VCaP (cell line): ENCODE data around the gene TTLL11.

Experiments used
- H3K27ac ChIP-seq: fragments of 450-650 bp; 2 replicates; pipeline ENCODE4 v1.5.1; 2017
- TF ChIP-seq, protein P1 (sequence below): fragments of 450-650 bp; conservative IDR thresholded peaks from 2 replicates; pipeline ENCODE4 v1.5.1; 2017; ENCODE audit warnings: mild to moderate bottlenecking, moderate library complexity

TTLL11 gene

DNA sequence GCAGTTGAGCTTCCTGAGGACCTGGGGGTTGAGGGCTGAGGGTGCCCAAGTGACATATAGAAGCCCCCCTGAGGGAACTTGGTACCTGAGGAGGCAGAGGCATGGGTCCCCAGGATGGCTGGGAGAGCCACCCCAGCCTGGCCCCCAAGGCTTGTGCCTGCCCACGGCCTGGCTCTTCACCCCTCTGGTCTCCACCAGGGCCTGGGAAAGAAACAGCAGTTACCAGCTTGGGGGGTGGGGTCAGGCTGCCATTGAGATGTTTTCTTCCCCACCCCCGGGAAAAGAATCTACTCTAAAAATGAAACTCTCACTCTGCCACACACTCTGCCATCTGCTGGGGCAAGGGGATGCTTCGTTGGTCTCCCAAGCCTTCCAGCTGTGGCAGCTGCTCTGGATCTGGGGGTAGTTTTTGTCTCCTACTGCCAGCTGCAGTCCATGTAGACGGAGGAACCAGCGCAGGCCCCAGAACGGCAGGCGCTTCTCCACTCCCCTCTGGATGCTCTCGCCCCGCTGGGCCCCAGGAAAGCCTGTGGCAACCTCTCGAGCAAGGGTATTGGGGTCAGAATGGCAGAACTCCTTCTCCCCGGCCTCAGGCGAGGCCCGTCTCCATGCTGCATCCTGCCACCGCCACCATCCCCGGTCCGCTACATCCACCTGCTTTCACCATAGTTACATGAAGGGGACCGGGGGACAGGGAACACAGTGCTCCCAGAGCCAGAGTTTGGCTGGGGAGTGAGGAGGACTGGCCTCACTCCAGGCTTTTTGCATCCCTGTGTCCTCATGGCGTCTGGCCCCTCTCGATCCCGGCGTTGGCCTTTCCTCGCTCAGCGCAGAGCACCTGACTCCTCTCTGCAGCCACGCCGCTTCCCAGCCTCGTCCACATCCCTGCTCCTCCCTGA, 318.1 kb downstream of the TTLL11 start:
- TF ChIP-seq, protein P1, sequence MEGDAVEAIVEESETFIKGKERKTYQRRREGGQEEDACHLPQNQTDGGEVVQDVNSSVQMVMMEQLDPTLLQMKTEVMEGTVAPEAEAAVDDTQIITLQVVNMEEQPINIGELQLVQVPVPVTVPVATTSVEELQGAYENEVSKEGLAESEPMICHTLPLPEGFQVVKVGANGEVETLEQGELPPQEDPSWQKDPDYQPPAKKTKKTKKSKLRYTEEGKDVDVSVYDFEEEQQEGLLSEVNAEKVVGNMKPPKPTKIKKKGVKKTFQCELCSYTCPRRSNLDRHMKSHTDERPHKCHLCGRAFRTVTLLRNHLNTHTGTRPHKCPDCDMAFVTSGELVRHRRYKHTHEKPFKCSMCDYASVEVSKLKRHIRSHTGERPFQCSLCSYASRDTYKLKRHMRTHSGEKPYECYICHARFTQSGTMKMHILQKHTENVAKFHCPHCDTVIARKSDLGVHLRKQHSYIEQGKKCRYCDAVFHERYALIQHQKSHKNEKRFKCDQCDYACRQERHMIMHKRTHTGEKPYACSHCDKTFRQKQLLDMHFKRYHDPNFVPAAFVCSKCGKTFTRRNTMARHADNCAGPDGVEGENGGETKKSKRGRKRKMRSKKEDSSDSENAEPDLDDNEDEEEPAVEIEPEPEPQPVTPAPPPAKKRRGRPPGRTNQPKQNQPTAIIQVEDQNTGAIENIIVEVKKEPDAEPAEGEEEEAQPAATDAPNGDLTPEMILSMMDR: no peak
- no peak overlapping the region for H3K27ac ChIP-seq

DNA sequence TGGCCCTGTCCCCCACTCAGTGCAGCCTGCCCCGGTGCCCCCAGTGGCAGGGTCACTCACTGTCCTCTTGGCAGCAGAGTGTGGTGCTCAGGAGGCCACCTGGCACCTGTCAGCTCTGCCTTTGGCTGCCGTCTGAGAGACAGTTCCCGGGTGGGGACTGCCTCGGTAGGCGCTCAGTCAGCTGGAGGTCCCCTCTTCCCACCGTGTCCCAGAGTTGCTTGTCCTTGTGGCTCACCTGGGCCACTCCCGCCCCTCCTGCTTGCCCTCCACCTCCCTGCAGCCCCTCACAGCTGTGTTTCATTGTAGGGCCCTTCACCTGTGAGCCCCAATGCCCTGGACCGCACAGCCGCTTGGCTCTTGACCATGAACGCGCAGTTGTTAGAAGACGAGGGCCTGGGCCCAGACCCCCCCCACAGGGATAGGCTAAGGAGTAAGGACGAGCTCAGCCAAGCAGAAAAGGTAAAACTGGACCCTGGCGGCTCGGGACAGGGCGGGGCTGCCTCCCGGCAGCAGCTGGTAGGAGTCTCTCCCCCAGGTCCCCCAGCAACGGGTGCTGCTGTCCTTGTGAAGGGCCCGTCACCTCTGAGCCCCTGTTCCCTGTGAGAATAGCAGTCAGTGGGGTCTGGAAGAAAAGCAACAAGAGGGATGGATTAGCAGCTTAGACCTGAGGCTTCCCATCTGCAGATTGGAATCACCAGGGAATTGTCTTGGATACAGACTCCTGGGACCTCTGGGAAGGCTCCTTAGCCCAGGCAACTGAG, 319.0 kb downstream of the TTLL11 start:
- TF ChIP-seq, protein P1: no peak
- no peak overlapping the region for H3K27ac ChIP-seq

DNA sequence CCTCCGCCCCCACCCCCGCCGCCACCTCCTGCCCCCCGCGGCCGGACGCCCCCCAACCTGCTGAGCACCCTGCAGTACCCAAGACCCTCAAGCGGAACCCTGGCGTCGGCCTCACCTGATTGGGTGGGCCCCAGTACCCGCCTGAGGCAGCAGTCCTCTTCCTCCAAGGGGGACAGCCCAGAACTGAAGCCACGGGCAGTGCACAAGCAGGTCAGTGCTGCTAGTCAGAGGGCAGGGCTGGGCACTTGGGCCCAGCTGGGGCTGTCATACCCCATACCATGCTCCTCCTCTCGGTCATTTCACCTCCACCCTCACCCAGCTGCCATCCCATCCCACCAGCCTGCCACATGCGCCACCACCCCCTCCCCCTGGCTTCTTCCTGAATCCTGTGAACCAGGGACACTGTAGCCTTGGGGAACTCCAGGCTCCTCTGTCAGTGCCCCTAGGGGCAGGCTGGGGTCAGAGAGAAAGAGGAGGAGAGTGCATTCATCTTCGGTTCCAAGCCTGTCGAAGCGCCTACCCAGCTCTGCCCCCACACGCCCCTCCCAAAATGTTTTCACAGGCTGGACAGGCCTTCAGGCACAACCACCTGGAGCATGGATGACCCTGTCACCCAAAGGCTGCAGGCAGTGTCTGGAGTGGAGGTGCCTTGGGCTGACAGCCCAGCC, 319.7 kb downstream of the TTLL11 start:
- H3K27ac ChIP-seq: no peak overlapping the region
- TF ChIP-seq, protein P1: no peak

DNA sequence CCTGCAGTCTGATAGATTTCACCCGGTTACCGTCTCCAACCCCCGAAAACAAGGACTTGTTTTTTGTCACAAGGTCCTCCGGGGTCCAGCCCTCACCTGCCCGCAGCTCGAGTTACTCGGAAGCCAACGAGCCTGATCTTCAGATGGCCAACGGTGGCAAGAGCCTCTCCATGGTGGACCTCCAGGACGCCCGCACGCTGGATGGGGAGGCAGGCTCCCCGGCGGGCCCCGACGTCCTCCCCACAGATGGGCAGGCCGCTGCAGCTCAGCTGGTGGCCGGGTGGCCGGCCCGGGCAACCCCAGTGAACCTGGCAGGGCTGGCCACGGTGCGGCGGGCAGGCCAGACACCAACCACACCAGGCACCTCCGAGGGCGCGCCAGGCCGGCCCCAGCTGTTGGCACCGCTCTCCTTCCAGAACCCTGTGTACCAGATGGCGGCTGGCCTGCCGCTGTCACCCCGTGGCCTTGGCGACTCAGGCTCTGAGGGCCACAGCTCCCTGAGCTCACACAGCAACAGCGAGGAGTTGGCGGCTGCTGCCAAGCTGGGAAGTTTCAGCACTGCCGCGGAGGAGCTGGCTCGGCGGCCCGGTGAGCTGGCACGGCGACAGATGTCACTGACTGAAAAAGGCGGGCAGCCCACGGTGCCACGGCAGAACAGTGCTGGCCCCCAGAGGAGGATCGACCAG, 320.4 kb downstream of the TTLL11 start:
- TF ChIP-seq, protein P1: no peak
- H3K27ac ChIP-seq: no peak overlapping the region
